Stimulated activated naive CD8-positive, alpha-beta T cell treated with anti-CD3 and anti-CD28 coated beads, Interleukin-15, amount 100 ng/mL, for 72 hours (primary cell): Measurements from ENCODE around the gene TBC1D5.
A peak's percentile ranks its signal among the peaks of the same experiment; 100 is the strongest.

Source experiments
- ATAC-seq: fragments of 150-1000 bp; cut with Tn5 transposase; 2 replicates; pipeline ENCODE4 v1.10.0; 2021; ENCODE audit warnings: mild to moderate bottlenecking, moderate library complexity
- DNase-seq, 2 donors: peaks; one replicate each; pipeline ENCODE4 v3.0.0; 2021 to 2022
- H3K27ac Mint-ChIP-seq, 2 donors: one replicate each; pipeline ENCODE4 v1.8.0; 2022; ENCODE audit warnings: mild to moderate bottlenecking in 2 of 2, mixed read lengths in 2 of 2, moderate library complexity in 2 of 2
- H3K27me3 Mint-ChIP-seq: one replicate; pipeline ENCODE4 v1.8.0; 2022; ENCODE audit warnings: mixed read lengths
- H3K4me1 Mint-ChIP-seq: one replicate; pipeline ENCODE4 v1.8.0; 2022; ENCODE audit warnings: mild to moderate bottlenecking, mixed read lengths
- H3K4me3 Mint-ChIP-seq, 2 donors: one replicate each; pipeline ENCODE4 v1.8.0; 2022; ENCODE audit warnings: mild to moderate bottlenecking in 2 of 2, mixed read lengths in 2 of 2, moderate library complexity in 1 of 2
- H3K9me3 Mint-ChIP-seq, 2 donors: one replicate each; pipeline ENCODE4 v1.8.0; 2022; ENCODE audit warnings: mixed read lengths in 2 of 2

The TBC1D5 gene

GRCh38 chr3:17266846-17267245, 475.6 kb downstream of the TBC1D5 start:
- Mint-ChIP-seq H3K27ac (no peak overlapping the region), H3K4me3 (no peak overlapping the region)
- no peak for ATAC-seq

GRCh38 chr3:17261627-17262369, 480.6 kb downstream of the TBC1D5 start:
- no peak overlapping the region for H3K4me3 Mint-ChIP-seq

More at GRCh38 chr3:17266846-17267245, 475.6 kb downstream of the TBC1D5 start:
- Mint-ChIP-seq H3K4me1 (no peaks in the 10 kb centered on the region), H3K9me3 (no peaks in the 10 kb centered on the region), H3K27me3 (no peaks in the 10 kb centered on the region)
- DNase-seq, result no peak

GRCh38 chr3:17260257-17260656, 482.2 kb downstream of the TBC1D5 start:
- Mint-ChIP-seq H3K4me1 (no peaks in the 10 kb centered on the region), H3K4me3 (no peak overlapping the region), H3K27me3 (no peaks in the 10 kb centered on the region), H3K27ac (no peak overlapping the region), H3K9me3 (no peaks in the 10 kb centered on the region)
- DNase-seq (no peak), ATAC-seq (no peak)

More at GRCh38 chr3:17261627-17262369, 480.6 kb downstream of the TBC1D5 start:
- Mint-ChIP-seq H3K27me3 (no peaks in the 10 kb centered on the region), H3K4me1 (no peaks in the 10 kb centered on the region), H3K9me3 (no peaks in the 10 kb centered on the region), H3K27ac (no peak overlapping the region)
- ATAC-seq (no peak), DNase-seq (no peak)

- ATAC-seq (no peak), DNase-seq (no peak)
- no peaks in the 10 kb centered on the region for H3K9me3 Mint-ChIP-seq
- no peak overlapping the region for H3K27ac Mint-ChIP-seq
- no peaks in the 10 kb centered on the region for H3K27me3 Mint-ChIP-seq
- H3K4me1 Mint-ChIP-seq, result no peaks in the 10 kb centered on the region
- no peak overlapping the region for H3K4me3 Mint-ChIP-seq
Observed at GRCh38 chr3:17259685-17260084, 482.7 kb downstream of the TBC1D5 start.

- Mint-ChIP-seq H3K4me1 (no peaks in the 10 kb centered on the region), H3K4me3 (no peak overlapping the region), H3K27ac (no peak overlapping the region), H3K9me3 (no peaks in the 10 kb centered on the region), H3K27me3 (no peaks in the 10 kb centered on the region)
- ATAC-seq, result no peak
- DNase-seq, result no peak
Observed at GRCh38 chr3:17258823-17259436, 483.5 kb downstream of the TBC1D5 start.

GRCh38 chr3:17257269-17257668, 485.2 kb downstream of the TBC1D5 start:
- Mint-ChIP-seq H3K4me1 (no peaks in the 10 kb centered on the region), H3K4me3 (no peak overlapping the region), H3K27ac (no peak overlapping the region), H3K27me3 (no peaks in the 10 kb centered on the region), H3K9me3 (no peaks in the 10 kb centered on the region)
- ATAC-seq, result no peak
- DNase-seq, result no peak

GRCh38 chr3:17243621-17244020, 498.8 kb downstream of the TBC1D5 start:
- no peaks in the 10 kb centered on the region for H3K27me3 Mint-ChIP-seq
- ATAC-seq (no peak), DNase-seq (no peak)
- no peak overlapping the region for H3K27ac Mint-ChIP-seq
- H3K9me3 Mint-ChIP-seq, result no peaks in the 10 kb centered on the region
- H3K4me1 Mint-ChIP-seq, result no peaks in the 10 kb centered on the region
- no peak overlapping the region for H3K4me3 Mint-ChIP-seq

- peaks cover 13% of the 10 kb centered on the region for H3K4me1 Mint-ChIP-seq
- H3K27me3 Mint-ChIP-seq, result no peaks in the 10 kb centered on the region
- H3K27ac Mint-ChIP-seq, result no peak overlapping the region
- ATAC-seq, result no peak
- H3K4me3 Mint-ChIP-seq, result no peak overlapping the region
- DNase-seq, result no peak
- H3K9me3 Mint-ChIP-seq, result no peaks in the 10 kb centered on the region
Observed at GRCh38 chr3:17239417-17239816, 503.0 kb downstream of the TBC1D5 start.

GRCh38 chr3:17238023-17238422, 504.4 kb downstream of the TBC1D5 start:
- H3K4me1 Mint-ChIP-seq, result peaks cover 20% of the 10 kb centered on the region
- H3K27me3 Mint-ChIP-seq, result no peaks in the 10 kb centered on the region
- H3K27ac Mint-ChIP-seq, result peak overlapping the region in 1 of 2 donors; percentile 64
- ATAC-seq (no peak), DNase-seq (no peak)
- H3K4me3 Mint-ChIP-seq, result no peak overlapping the region
- H3K9me3 Mint-ChIP-seq, result no peaks in the 10 kb centered on the region

GRCh38 chr3:17235310-17235709, 507.1 kb downstream of the TBC1D5 start:
- DNase-seq (no peak), ATAC-seq (no peak)
- Mint-ChIP-seq H3K4me1 (peaks cover 20% of the 10 kb centered on the region), H3K4me3 (no peak overlapping the region), H3K27me3 (no peaks in the 10 kb centered on the region), H3K9me3 (no peaks in the 10 kb centered on the region), H3K27ac (no peak overlapping the region)

- Mint-ChIP-seq H3K4me1 (peaks cover 20% of the 10 kb centered on the region), H3K27me3 (no peaks in the 10 kb centered on the region), H3K27ac (no peak overlapping the region), H3K4me3 (no peak overlapping the region), H3K9me3 (no peaks in the 10 kb centered on the region)
- DNase-seq, result no peak
- no peak for ATAC-seq
Observed at GRCh38 chr3:17234382-17234781, 508.0 kb downstream of the TBC1D5 start.

GRCh38 chr3:17233398-17233800, 509.0 kb downstream of the TBC1D5 start:
- ATAC-seq (peak; percentile 98), DNase-seq (peak; percentile 37 to 44)
- H3K9me3 Mint-ChIP-seq, result no peaks in the 10 kb centered on the region
- H3K27ac Mint-ChIP-seq, result no peak overlapping the region
- H3K4me1 Mint-ChIP-seq, result peaks cover 20% of the 10 kb centered on the region
- H3K27me3 Mint-ChIP-seq, result no peaks in the 10 kb centered on the region
- H3K4me3 Mint-ChIP-seq, result no peak overlapping the region

- Mint-ChIP-seq H3K4me1 (peaks cover 20% of the 10 kb centered on the region), H3K27me3 (no peaks in the 10 kb centered on the region), H3K27ac (no peak overlapping the region), H3K4me3 (no peak overlapping the region), H3K9me3 (no peaks in the 10 kb centered on the region)
- ATAC-seq (no peak), DNase-seq (no peak)
Observed at GRCh38 chr3:17232442-17232841, 510.0 kb downstream of the TBC1D5 start.

GRCh38 chr3:17231537-17232261, 510.7 kb downstream of the TBC1D5 start:
- H3K4me1 Mint-ChIP-seq, result peaks cover 20% of the 10 kb centered on the region
- no peak overlapping the region for H3K27ac Mint-ChIP-seq
- ATAC-seq, result no peak
- H3K4me3 Mint-ChIP-seq, result no peak overlapping the region
- H3K27me3 Mint-ChIP-seq, result no peaks in the 10 kb centered on the region
- no peaks in the 10 kb centered on the region for H3K9me3 Mint-ChIP-seq
- DNase-seq, result no peak

GRCh38 chr3:17227472-17227871, 515.0 kb downstream of the TBC1D5 start:
- no peak for DNase-seq
- Mint-ChIP-seq H3K27ac (no peak overlapping the region), H3K4me1 (no peaks in the 10 kb centered on the region), H3K9me3 (no peaks in the 10 kb centered on the region), H3K4me3 (no peak overlapping the region), H3K27me3 (no peaks in the 10 kb centered on the region)
- no peak for ATAC-seq

- no peak overlapping the region for H3K27ac Mint-ChIP-seq
- H3K4me1 Mint-ChIP-seq, result no peaks in the 10 kb centered on the region
- no peak overlapping the region for H3K4me3 Mint-ChIP-seq
- H3K27me3 Mint-ChIP-seq, result no peaks in the 10 kb centered on the region
- DNase-seq (no peak), ATAC-seq (no peak)
- peaks cover 15 to 16% of the 10 kb centered on the region in 2 donors for H3K9me3 Mint-ChIP-seq
Observed at GRCh38 chr3:17221529-17221928, 520.9 kb downstream of the TBC1D5 start.
